Panc1 (cell line): ENCODE measurements around the gene GALNT18. TPM values are rescaled to one million over a fixed set of nuclear protein-coding genes. Genes with fewer than 3 reads are reported as not detected.

Experiments
- ATAC-seq: fragments of 200-7000 bp; cut with Tn5 transposase; 2 replicates; pipeline ENCODE4 v1.9.1; 2020; ENCODE audit warnings: mild to moderate bottlenecking, moderate library complexity
- BruUV-seq: library from RNA; stranded (reverse); fragments of 400-500 nt; replicated peaks from 2 replicates; lab custom pipeline; 2021; lab: Mats Ljungman, UMichigan
- CTCF ChIA-PET: fragments of 300-600 bp; sonication (Branson Sonifier 250); formaldehyde crosslinking; loops from one replicate; lab custom pipeline; 2022; ENCODE audit warnings: antibody characterized with exemption; lab: Charles Lee
- POLR2A ChIA-PET: fragments of 300-600 bp; sonication (Branson Sonifier 250); formaldehyde crosslinking; loops from one replicate; lab custom pipeline; 2022; ENCODE audit warnings: antibody characterized with exemption; lab: Charles Lee
- DNase-seq: peaks from one replicate; pipeline ENCODE4 v3.0.0-alpha.2; 2010; ENCODE audit warnings: low read depth, low spot score
- H3K27ac ChIP-seq: 2 replicates; pipeline ENCODE4 v1.5.1; 2011; ENCODE audit warnings: mild to moderate bottlenecking, low read length, inconsistent platforms
- H3K27me3 ChIP-seq: fragments of 200-500 bp; sonication (Bioruptor generic); 2 replicates; pipeline ENCODE4 v1.6.0; 2014; ENCODE audit warnings: low read length, inconsistent platforms; ENCODE audit not compliant: control insufficient read depth, insufficient read depth
- H3K36me3 ChIP-seq: fragments of 200-500 bp; sonication (Bioruptor generic); 2 replicates; pipeline ENCODE4 v1.5.1; 2014; ENCODE audit warnings: inconsistent platforms, mild to moderate bottlenecking, low read length, moderate library complexity; ENCODE audit not compliant: control insufficient read depth, insufficient read depth
- H3K4me1 ChIP-seq: 2 replicates; pipeline ENCODE4 v1.5.1; 2011; ENCODE audit warnings: inconsistent platforms, mild to moderate bottlenecking, low read length, moderate library complexity; ENCODE audit not compliant: control insufficient read depth, insufficient read depth
- H3K4me3 ChIP-seq, 2 experiments: 2 replicates each; pipeline ENCODE4 v1.5.1; 2011 to 2012; ENCODE audit warnings: low read depth in 2 of 2, low read length in 2 of 2, mild to moderate bottlenecking in 2 of 2, inconsistent platforms in 1 of 2, moderate library complexity in 1 of 2
- H3K9me3 ChIP-seq: fragments of 200-500 bp; sonication (Bioruptor generic); 2 replicates; pipeline ENCODE4 v1.5.1; 2014; ENCODE audit warnings: low read depth, mild to moderate bottlenecking, inconsistent platforms, low read length, moderate library complexity; ENCODE audit not compliant: control insufficient read depth, insufficient read depth
- POLR2AphosphoS5 ChIP-seq: IDR thresholded peaks from 2 replicates; pipeline ENCODE4 v1.6.1; 2012; ENCODE audit warnings: mild to moderate bottlenecking, low read depth, low read length, moderate library complexity
- SIN3A ChIP-seq: IDR thresholded peaks from 2 replicates; pipeline ENCODE4 v1.6.1; 2012; ENCODE audit warnings: low read depth, mild to moderate bottlenecking, low read length, moderate library complexity, borderline replicate concordance; ENCODE audit not compliant: insufficient read depth
- TCF7L2 ChIP-seq: IDR thresholded peaks from 2 replicates; pipeline ENCODE4 v1.6.1; 2011; ENCODE audit warnings: mild to moderate bottlenecking, low read depth, low read length, inconsistent platforms
- in situ Hi-C: cut with HindIII; loops from 2 replicates; pipeline ENCODE4 v1.10.0; 2016; ENCODE audit warnings: low sequenced_read_pairs, low pct_unique_long_range_greater_than_20kb
- intact Hi-C: fragments of 100-400 bp; cut with micrococcal nuclease; formaldehyde crosslinking; loops from one replicate; pipeline ENCODE4 v1.10.0; 2022; ENCODE audit not compliant: unreplicated experiment
- total RNA-seq: library from RNA; stranded (reverse); gene quantifications from one replicate; pipeline ENCODE4 v1.2.1, GENCODE V29; 2021; ENCODE audit not compliant: unreplicated experiment
- TF ChIP-seq, protein P1 (sequence below), 2 experiments: IDR thresholded peaks; 2 replicates each; pipeline ENCODE4 v1.6.1; 2011 to 2012; ENCODE audit warnings: low read depth in 2 of 2, control low read depth in 1 of 2, low read length in 1 of 2, mild to moderate bottlenecking in 1 of 2, moderate library complexity in 1 of 2; ENCODE audit not compliant: insufficient read depth in 1 of 2
- TF ChIP-seq, protein P2 (sequence below): fragments of 450-650 bp; IDR thresholded peaks from 2 replicates; pipeline ENCODE4 v1.5.1; 2017; ENCODE audit warnings: mild to moderate bottlenecking

Gene GALNT18
- total RNA-seq, 1 experiment from 2014 or later, result 8.6 TPM

DNA sequence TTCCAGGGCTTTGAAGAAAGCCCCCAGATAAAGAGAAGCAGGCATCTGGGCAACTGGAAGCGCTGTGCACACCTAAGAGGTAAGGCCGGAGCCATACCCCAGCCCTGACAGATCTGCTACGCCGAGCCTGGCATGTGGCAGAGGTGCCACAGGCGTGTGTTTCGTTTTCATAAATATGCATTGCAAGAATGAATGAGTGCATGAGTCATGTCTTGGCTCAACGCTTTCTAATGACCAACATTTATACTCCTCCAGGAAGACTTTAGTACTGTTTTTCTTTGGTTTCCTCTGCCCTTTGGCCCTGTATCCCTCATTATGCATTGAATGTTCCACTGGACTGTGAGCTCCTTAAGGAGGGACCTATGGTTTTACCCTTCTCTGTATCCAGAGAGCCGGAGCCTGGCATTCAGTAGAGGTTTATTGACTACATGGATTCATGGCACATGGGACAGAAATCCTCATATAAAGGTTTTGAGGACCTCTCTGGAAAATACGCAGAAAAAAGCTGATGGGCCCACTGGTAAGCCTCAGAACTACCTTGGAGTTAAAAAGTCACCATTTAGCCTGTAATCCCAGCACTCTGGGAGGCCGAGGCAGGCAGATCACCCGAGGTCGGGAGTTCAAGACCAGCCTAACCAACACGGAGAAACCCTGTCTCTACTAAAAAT is 229.9 kb downstream of the GALNT18 start:
- Histone ChIP-seq H3K27me3 (no peaks in the 10 kb centered on the region), H3K27ac (no peak overlapping the region), H3K4me1 (peaks cover 8% of the 10 kb centered on the region; the same call in 1 of the 2 replicates), H3K36me3 (no peaks in the 10 kb centered on the region), H3K4me3 (no peak overlapping the region), H3K9me3 (no peaks in the 10 kb centered on the region)
- TF ChIP-seq, protein P1, sequence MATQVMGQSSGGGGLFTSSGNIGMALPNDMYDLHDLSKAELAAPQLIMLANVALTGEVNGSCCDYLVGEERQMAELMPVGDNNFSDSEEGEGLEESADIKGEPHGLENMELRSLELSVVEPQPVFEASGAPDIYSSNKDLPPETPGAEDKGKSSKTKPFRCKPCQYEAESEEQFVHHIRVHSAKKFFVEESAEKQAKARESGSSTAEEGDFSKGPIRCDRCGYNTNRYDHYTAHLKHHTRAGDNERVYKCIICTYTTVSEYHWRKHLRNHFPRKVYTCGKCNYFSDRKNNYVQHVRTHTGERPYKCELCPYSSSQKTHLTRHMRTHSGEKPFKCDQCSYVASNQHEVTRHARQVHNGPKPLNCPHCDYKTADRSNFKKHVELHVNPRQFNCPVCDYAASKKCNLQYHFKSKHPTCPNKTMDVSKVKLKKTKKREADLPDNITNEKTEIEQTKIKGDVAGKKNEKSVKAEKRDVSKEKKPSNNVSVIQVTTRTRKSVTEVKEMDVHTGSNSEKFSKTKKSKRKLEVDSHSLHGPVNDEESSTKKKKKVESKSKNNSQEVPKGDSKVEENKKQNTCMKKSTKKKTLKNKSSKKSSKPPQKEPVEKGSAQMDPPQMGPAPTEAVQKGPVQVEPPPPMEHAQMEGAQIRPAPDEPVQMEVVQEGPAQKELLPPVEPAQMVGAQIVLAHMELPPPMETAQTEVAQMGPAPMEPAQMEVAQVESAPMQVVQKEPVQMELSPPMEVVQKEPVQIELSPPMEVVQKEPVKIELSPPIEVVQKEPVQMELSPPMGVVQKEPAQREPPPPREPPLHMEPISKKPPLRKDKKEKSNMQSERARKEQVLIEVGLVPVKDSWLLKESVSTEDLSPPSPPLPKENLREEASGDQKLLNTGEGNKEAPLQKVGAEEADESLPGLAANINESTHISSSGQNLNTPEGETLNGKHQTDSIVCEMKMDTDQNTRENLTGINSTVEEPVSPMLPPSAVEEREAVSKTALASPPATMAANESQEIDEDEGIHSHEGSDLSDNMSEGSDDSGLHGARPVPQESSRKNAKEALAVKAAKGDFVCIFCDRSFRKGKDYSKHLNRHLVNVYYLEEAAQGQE (IDR thresholded peaks at IDR 0.05; ENCODE audit: insufficient read depth in 1 of 2, low read depth in 2 of 2, low read length in 1 of 2), result no peak
- TF ChIP-seq SIN3A, result no peak
- TF ChIP-seq, protein P2, sequence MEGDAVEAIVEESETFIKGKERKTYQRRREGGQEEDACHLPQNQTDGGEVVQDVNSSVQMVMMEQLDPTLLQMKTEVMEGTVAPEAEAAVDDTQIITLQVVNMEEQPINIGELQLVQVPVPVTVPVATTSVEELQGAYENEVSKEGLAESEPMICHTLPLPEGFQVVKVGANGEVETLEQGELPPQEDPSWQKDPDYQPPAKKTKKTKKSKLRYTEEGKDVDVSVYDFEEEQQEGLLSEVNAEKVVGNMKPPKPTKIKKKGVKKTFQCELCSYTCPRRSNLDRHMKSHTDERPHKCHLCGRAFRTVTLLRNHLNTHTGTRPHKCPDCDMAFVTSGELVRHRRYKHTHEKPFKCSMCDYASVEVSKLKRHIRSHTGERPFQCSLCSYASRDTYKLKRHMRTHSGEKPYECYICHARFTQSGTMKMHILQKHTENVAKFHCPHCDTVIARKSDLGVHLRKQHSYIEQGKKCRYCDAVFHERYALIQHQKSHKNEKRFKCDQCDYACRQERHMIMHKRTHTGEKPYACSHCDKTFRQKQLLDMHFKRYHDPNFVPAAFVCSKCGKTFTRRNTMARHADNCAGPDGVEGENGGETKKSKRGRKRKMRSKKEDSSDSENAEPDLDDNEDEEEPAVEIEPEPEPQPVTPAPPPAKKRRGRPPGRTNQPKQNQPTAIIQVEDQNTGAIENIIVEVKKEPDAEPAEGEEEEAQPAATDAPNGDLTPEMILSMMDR, result no peak
- TF ChIP-seq TCF7L2, result no peak
- TF ChIP-seq POLR2AphosphoS5, result no peak
- DNase-seq (peak; percentile 28), ATAC-seq (peak; percentile 91)
- intact Hi-C loops, result no loop called here
- ChIA-PET CTCF (no interaction called here), POLR2A (no interaction called here)
- no TSS peak for BruUV-seq
- in situ Hi-C loops, result no loop called here

DNA sequence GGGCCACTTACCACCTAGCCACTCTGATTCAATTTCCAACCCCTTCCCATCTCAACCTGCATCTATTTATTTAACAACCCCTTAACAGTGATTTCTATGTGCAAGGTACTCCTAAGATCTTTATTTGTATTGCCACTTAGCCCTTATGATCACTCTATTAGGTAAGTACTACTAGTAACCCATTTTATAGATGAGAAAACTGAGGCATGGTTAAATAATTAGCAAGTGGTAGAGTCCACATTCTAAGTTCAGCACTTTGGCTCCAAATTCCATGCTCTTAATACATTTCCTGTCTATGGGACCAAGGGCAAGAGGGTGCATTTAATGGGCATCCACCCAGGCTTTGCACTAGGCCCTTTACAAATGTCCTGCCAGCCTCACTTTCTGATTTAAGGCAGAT is 230.6 kb downstream of the GALNT18 start:
- intact Hi-C loops, result no loop called here
- H3K36me3 ChIP-seq, result no peaks in the 10 kb centered on the region
- no peak overlapping the region for H3K4me3 ChIP-seq
- DNase-seq, result no peak
- no peaks in the 10 kb centered on the region for H3K27me3 ChIP-seq
- no peak for ATAC-seq
- no peaks in the 10 kb centered on the region for H3K9me3 ChIP-seq
- ChIA-PET CTCF (no interaction called here), POLR2A (no interaction called here)
- no TSS peak for BruUV-seq
- in situ Hi-C loops, result no loop called here
- H3K27ac ChIP-seq, result no peak overlapping the region
- TF ChIP-seq SIN3A (no peak), POLR2AphosphoS5 (no peak), TCF7L2 (no peak)
- TF ChIP-seq, protein P2, result no peak
- TF ChIP-seq, protein P1 (IDR thresholded peaks at IDR 0.05; ENCODE audit: insufficient read depth in 1 of 2, low read depth in 2 of 2, low read length in 1 of 2), result no peak
- peaks cover 8% of the 10 kb centered on the region; the same call in 1 of the 2 replicates for H3K4me1 ChIP-seq
